GM23338 (cell line): ENCODE data around the gene NPIPA1. TPM values are rescaled to one million over a fixed set of nuclear protein-coding genes. Genes with fewer than 3 reads are reported as not detected.

Experiments used
- ATAC-seq: fragments of 200-7000 bp; cut with Tn5 transposase; 3 replicates; pipeline ENCODE4 v1.9.1; 2020
- DNase-seq: peaks from one replicate; pipeline ENCODE4 v3.0.0-alpha.2; 2015; ENCODE audit warnings: low spot score
- H2AFZ ChIP-seq: fragments of 200-600 bp; sonication (generic); 2 replicates; pipeline ENCODE4 v1.8.0; 2016; ENCODE audit warnings: antibody characterized with exemption, mild to moderate bottlenecking, moderate library complexity
- H3F3A ChIP-seq: fragments of 200-600 bp; sonication (generic); replicated peaks from 2 replicates; pipeline ENCODE4 v1.8.0; 2017; ENCODE audit warnings: antibody characterized with exemption, mixed run types, low read depth
- H3K27ac ChIP-seq: fragments of 200-600 bp; sonication (generic); 2 replicates; pipeline ENCODE4 v1.6.1; 2016; ENCODE audit warnings: low read depth
- H3K27me3 ChIP-seq: fragments of 200-600 bp; sonication (generic); 2 replicates; pipeline ENCODE4 v1.8.0; 2016; ENCODE audit warnings: mild to moderate bottlenecking, mixed run types, moderate library complexity; ENCODE audit not compliant: insufficient read depth
- H3K36me3 ChIP-seq: fragments of 200-600 bp; sonication (generic); 2 replicates; pipeline ENCODE4 v1.8.0; 2016; ENCODE audit warnings: mild to moderate bottlenecking; ENCODE audit not compliant: insufficient read depth
- H3K4me1 ChIP-seq: fragments of 200-600 bp; sonication (generic); 2 replicates; pipeline ENCODE4 v1.8.0; 2016; ENCODE audit warnings: mild to moderate bottlenecking, moderate library complexity; ENCODE audit not compliant: insufficient read depth
- H3K4me2 ChIP-seq: fragments of 200-600 bp; sonication (generic); 2 replicates; pipeline ENCODE4 v1.7.1; 2017; ENCODE audit warnings: mixed run types
- H3K4me3 ChIP-seq: fragments of 200-600 bp; sonication (generic); 2 replicates; pipeline ENCODE4 v1.6.1; 2016; ENCODE audit warnings: mixed run types
- H3K79me2 ChIP-seq: fragments of 200-600 bp; sonication (generic); replicated peaks from 2 replicates; pipeline ENCODE4 v1.8.0; 2017; ENCODE audit warnings: mild to moderate bottlenecking; ENCODE audit not compliant: insufficient read depth
- H3K9me2 ChIP-seq: fragments of 200-600 bp; sonication (generic); 2 replicates; pipeline ENCODE4 v1.8.0; 2017; ENCODE audit not compliant: insufficient read depth
- H4K20me1 ChIP-seq: fragments of 200-600 bp; sonication (generic); replicated peaks from 2 replicates; pipeline ENCODE4 v1.8.0; 2017; ENCODE audit warnings: mild to moderate bottlenecking; ENCODE audit not compliant: insufficient read depth
- H3K27ac Mint-ChIP-seq: 2 replicates; pipeline ENCODE4 v1.8.0; 2020; ENCODE audit warnings: inconsistent platforms, mild to moderate bottlenecking, moderate library complexity, mixed read lengths
- H3K27me3 Mint-ChIP-seq: 3 replicates; pipeline ENCODE4 v1.8.0; 2022; ENCODE audit warnings: low read depth, mild to moderate bottlenecking, moderate library complexity, mixed read lengths, inconsistent platforms; ENCODE audit not compliant: insufficient read depth, poor library complexity
- H3K36me3 Mint-ChIP-seq: 3 replicates; pipeline ENCODE4 v1.8.0; 2021; ENCODE audit warnings: low read depth, mild to moderate bottlenecking, inconsistent platforms, moderate library complexity, mixed read lengths
- H3K4me1 Mint-ChIP-seq: 3 replicates; pipeline ENCODE4 v1.8.0; 2020; ENCODE audit warnings: mild to moderate bottlenecking, inconsistent platforms, mixed read lengths
- H3K4me3 Mint-ChIP-seq: 3 replicates; pipeline ENCODE4 v1.8.0; 2021; ENCODE audit warnings: moderate library complexity, mild to moderate bottlenecking, inconsistent platforms, mixed read lengths
- H3K9me3 Mint-ChIP-seq: 3 replicates; pipeline ENCODE4 v1.8.0; 2020; ENCODE audit warnings: moderate library complexity, mild to moderate bottlenecking, inconsistent platforms, mixed read lengths
- CREB1 ChIP-seq: fragments of 250-450 bp; sonication (Bioruptor Pico); IDR thresholded peaks from 2 replicates; pipeline ENCODE4 v1.5.0; 2020; ENCODE audit warnings: low read depth, mild to moderate bottlenecking, moderate library complexity
- EZH2 ChIP-seq: fragments of 200-600 bp; sonication (generic); IDR thresholded peaks from one replicate; pipeline ENCODE4 v1.8.0; 2017; ENCODE audit warnings: antibody characterized with exemption, mild to moderate bottlenecking, low read depth; ENCODE audit not compliant: unreplicated experiment
- EZH2phosphoT487 ChIP-seq: fragments of 200-600 bp; sonication (generic); IDR thresholded peaks from one replicate; pipeline ENCODE4 v1.8.1; 2018; ENCODE audit warnings: antibody characterized with exemption; ENCODE audit not compliant: unreplicated experiment
- JUNB ChIP-seq: IDR thresholded peaks from one replicate; pipeline ENCODE4 v1.6.1; 2016; ENCODE audit warnings: antibody characterized with exemption; ENCODE audit not compliant: unreplicated experiment
- NANOG ChIP-seq: IDR thresholded peaks from 2 replicates; pipeline ENCODE4 v1.6.1; 2016; ENCODE audit warnings: antibody characterized with exemption, borderline replicate concordance
- POLR2AphosphoS5 ChIP-seq: IDR thresholded peaks from 2 replicates; pipeline ENCODE4 v1.6.1; 2016; ENCODE audit warnings: antibody characterized with exemption, low read depth
- STAT1 ChIP-seq: IDR thresholded peaks from one replicate; pipeline ENCODE4 v1.6.1; 2016; ENCODE audit warnings: antibody characterized with exemption; ENCODE audit not compliant: unreplicated experiment
- ZNF331 ChIP-seq: fragments of 250-450 bp; sonication (Bioruptor Pico); IDR thresholded peaks from 2 replicates; pipeline ENCODE4 v1.5.0; 2020; ENCODE audit warnings: low read depth, mild to moderate bottlenecking, moderate library complexity
- polyA plus RNA-seq: library from polyadenylated mRNA; unstranded; fragments of >200 nt; fragmentation: Nextera tagmentation; extraction: Ambion mirVana; gene quantifications from 2 replicates; pipeline ENCODE4 v1.2.1, GENCODE V29; 2016
- total RNA-seq: library from RNA; depleted of rRNA; stranded (reverse); fragments of >200 nt; shearing (Covaris generic); gene quantifications from 2 replicates; pipeline ENCODE4 v1.2.3, GENCODE V29; 2014
- TF ChIP-seq, protein P1 (sequence below): IDR thresholded peaks from one replicate; pipeline ENCODE4 v1.6.1; 2018; ENCODE audit warnings: antibody characterized with exemption; ENCODE audit not compliant: unreplicated experiment
- TF ChIP-seq, protein P2 (sequence below): IDR thresholded peaks from 2 replicates; pipeline ENCODE4 v1.6.1; 2016; ENCODE audit warnings: antibody characterized with exemption
- TF ChIP-seq, protein P3 (sequence below): fragments of 250-450 bp; sonication (Bioruptor Pico); IDR thresholded peaks from 2 replicates; pipeline ENCODE4 v1.5.0; 2020; ENCODE audit warnings: mild to moderate bottlenecking, moderate library complexity
- TF ChIP-seq, protein P4 (sequence below), 2 experiments: fragments of 200-600 bp in 1 of 2; sonication (generic) in 1 of 2; conservative IDR thresholded peaks; 2 replicates each; pipeline versions ENCODE4 v1.5.1 to v1.6.1; 2016 to 2017; ENCODE audit warnings: antibody characterized with exemption in 2 of 2, low read depth in 2 of 2, mild to moderate bottlenecking in 2 of 2, moderate library complexity in 1 of 2

Gene NPIPA1
- total and polyA plus RNA-seq, 2 experiments from 2014 or later: 54.4 to 77.4 TPM

DNA sequence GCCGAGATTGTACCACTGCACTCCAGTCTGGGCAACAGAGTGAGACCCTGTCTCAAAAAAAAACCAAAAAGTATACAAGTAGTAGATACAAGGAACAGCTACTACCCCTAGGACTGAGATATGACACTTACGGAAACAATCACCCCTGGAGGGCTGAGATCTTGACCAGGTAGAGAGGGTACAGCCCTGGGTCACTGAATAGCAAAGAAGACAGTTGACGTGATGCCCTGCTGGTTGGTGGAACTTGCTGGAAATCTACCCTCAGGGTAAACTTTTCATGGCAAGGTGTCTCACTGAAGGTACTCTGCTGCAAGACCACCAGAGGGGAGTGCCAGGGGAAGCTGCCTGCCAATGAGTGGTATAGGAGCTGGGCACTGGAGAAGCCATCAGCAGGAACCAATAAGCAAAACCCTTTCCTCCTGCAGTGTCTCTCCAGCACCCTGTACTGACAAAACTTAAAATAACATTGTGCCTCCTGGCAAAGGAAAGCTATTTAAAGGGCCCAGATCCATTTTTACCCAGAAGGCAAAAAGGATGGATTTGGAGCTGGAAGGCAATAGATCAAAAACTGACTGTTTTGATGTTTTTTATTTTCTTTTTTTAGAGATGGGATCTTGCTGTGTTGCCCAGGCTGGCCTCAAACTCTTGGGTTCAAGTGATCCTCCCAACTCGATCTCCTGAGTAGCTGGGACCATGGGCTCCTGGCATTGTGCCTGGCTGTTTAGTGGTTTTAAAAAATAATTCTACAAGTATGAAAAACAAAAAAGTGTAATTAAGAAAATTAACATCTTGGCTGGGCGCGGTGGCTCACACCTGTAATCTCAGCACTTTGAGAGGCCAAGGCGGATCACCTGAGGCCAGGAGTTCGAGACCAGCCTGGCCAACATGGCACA is 26.3 kb downstream of the NPIPA1 start (continued):
- TF ChIP-seq, protein P1, sequence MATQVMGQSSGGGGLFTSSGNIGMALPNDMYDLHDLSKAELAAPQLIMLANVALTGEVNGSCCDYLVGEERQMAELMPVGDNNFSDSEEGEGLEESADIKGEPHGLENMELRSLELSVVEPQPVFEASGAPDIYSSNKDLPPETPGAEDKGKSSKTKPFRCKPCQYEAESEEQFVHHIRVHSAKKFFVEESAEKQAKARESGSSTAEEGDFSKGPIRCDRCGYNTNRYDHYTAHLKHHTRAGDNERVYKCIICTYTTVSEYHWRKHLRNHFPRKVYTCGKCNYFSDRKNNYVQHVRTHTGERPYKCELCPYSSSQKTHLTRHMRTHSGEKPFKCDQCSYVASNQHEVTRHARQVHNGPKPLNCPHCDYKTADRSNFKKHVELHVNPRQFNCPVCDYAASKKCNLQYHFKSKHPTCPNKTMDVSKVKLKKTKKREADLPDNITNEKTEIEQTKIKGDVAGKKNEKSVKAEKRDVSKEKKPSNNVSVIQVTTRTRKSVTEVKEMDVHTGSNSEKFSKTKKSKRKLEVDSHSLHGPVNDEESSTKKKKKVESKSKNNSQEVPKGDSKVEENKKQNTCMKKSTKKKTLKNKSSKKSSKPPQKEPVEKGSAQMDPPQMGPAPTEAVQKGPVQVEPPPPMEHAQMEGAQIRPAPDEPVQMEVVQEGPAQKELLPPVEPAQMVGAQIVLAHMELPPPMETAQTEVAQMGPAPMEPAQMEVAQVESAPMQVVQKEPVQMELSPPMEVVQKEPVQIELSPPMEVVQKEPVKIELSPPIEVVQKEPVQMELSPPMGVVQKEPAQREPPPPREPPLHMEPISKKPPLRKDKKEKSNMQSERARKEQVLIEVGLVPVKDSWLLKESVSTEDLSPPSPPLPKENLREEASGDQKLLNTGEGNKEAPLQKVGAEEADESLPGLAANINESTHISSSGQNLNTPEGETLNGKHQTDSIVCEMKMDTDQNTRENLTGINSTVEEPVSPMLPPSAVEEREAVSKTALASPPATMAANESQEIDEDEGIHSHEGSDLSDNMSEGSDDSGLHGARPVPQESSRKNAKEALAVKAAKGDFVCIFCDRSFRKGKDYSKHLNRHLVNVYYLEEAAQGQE: no peak
- TF ChIP-seq EZH2 (no peak), JUNB (no peak), STAT1 (no peak), ZNF331 (no peak), EZH2phosphoT487 (no peak)

DNA sequence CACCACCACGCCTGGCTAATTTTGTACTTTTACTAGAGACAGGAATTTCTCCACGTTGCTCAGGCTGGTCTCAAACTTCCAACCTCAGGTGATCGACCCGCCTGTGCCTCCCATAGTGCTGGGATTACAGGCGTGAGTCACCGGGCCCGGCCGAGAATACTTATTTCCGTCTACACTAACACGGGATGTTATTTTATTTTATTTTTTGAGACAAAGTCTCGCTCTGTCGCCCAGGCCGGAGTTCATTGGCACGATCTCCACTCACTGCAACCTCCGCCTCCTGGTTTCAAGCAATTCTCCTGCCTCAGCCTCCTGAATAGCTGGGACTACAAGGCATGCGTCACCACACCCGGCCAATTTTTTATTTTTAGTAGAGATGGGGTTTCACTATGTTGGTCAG is 28.1 kb downstream of the NPIPA1 start:
- Mint-ChIP-seq H3K27me3 (peaks cover 4% of the 10 kb centered on the region), H3K9me3 (no peaks in the 10 kb centered on the region), H3K4me3 (no peak overlapping the region), H3K27ac (no peak overlapping the region), H3K36me3 (no peaks in the 10 kb centered on the region), H3K4me1 (no peaks in the 10 kb centered on the region)
- Histone ChIP-seq H3K9me2 (no peaks in the 10 kb centered on the region), H3K4me3 (no peak overlapping the region), H3F3A (0 out of 2 replicates have a peak, but pooled peaks cover 2% of the 10 kb centered on the region), H2AFZ (peak overlapping the region; percentile 57; the same call in 1 of the 2 replicates), H4K20me1 (0 out of 2 replicates have a peak, but pooled peaks cover 2% of the 10 kb centered on the region), H3K36me3 (no peaks in the 10 kb centered on the region), H3K4me1 (no peaks in the 10 kb centered on the region), H3K27me3 (no peaks in the 10 kb centered on the region), H3K79me2 (no peaks in the 10 kb centered on the region), H3K27ac (no peak overlapping the region), H3K4me2 (no peak overlapping the region)
- no peak for DNase-seq
- no peak for ATAC-seq
- TF ChIP-seq STAT1 (no peak), EZH2 (no peak), NANOG (no peak), EZH2phosphoT487 (no peak), POLR2AphosphoS5 (no peak), CREB1 (CRISPR knock-in tag) (no peak)
- TF ChIP-seq, protein P2, sequence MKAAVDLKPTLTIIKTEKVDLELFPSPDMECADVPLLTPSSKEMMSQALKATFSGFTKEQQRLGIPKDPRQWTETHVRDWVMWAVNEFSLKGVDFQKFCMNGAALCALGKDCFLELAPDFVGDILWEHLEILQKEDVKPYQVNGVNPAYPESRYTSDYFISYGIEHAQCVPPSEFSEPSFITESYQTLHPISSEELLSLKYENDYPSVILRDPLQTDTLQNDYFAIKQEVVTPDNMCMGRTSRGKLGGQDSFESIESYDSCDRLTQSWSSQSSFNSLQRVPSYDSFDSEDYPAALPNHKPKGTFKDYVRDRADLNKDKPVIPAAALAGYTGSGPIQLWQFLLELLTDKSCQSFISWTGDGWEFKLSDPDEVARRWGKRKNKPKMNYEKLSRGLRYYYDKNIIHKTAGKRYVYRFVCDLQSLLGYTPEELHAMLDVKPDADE: no peak
- TF ChIP-seq, protein P3, sequence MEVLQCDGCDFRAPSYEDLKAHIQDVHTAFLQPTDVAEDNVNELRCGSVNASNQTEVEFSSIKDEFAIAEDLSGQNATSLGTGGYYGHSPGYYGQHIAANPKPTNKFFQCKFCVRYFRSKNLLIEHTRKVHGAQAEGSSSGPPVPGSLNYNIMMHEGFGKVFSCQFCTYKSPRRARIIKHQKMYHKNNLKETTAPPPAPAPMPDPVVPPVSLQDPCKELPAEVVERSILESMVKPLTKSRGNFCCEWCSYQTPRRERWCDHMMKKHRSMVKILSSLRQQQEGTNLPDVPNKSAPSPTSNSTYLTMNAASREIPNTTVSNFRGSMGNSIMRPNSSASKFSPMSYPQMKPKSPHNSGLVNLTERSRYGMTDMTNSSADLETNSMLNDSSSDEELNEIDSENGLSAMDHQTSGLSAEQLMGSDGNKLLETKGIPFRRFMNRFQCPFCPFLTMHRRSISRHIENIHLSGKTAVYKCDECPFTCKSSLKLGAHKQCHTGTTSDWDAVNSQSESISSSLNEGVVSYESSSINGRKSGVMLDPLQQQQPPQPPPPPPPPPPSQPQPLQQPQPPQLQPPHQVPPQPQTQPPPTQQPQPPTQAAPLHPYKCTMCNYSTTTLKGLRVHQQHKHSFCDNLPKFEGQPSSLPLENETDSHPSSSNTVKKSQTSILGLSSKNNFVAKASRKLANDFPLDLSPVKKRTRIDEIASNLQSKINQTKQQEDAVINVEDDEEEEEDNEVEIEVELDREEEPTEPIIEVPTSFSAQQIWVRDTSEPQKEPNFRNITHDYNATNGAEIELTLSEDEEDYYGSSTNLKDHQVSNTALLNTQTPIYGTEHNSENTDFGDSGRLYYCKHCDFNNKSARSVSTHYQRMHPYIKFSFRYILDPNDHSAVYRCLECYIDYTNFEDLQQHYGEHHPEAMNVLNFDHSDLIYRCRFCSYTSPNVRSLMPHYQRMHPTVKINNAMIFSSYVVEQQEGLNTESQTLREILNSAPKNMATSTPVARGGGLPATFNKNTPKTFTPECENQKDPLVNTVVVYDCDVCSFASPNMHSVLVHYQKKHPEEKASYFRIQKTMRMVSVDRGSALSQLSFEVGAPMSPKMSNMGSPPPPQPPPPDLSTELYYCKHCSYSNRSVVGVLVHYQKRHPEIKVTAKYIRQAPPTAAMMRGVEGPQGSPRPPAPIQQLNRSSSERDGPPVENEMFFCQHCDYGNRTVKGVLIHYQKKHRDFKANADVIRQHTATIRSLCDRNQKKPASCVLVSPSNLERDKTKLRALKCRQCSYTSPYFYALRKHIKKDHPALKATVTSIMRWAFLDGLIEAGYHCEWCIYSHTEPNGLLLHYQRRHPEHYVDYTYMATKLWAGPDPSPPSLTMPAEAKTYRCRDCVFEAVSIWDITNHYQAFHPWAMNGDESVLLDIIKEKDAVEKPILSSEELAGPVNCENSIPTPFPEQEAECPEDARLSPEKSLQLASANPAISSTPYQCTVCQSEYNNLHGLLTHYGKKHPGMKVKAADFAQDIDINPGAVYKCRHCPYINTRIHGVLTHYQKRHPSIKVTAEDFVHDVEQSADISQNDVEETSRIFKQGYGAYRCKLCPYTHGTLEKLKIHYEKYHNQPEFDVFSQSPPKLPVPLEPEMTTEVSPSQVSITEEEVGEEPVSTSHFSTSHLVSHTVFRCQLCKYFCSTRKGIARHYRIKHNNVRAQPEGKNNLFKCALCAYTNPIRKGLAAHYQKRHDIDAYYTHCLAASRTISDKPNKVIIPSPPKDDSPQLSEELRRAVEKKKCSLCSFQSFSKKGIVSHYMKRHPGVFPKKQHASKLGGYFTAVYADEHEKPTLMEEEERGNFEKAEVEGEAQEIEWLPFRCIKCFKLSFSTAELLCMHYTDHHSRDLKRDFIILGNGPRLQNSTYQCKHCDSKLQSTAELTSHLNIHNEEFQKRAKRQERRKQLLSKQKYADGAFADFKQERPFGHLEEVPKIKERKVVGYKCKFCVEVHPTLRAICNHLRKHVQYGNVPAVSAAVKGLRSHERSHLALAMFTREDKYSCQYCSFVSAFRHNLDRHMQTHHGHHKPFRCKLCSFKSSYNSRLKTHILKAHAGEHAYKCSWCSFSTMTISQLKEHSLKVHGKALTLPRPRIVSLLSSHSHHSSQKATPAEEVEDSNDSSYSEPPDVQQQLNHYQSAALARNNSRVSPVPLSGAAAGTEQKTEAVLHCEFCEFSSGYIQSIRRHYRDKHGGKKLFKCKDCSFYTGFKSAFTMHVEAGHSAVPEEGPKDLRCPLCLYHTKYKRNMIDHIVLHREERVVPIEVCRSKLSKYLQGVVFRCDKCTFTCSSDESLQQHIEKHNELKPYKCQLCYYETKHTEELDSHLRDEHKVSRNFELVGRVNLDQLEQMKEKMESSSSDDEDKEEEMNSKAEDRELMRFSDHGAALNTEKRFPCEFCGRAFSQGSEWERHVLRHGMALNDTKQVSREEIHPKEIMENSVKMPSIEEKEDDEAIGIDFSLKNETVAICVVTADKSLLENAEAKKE (CRISPR knock-in tag): no peak
- TF ChIP-seq, protein P4, sequence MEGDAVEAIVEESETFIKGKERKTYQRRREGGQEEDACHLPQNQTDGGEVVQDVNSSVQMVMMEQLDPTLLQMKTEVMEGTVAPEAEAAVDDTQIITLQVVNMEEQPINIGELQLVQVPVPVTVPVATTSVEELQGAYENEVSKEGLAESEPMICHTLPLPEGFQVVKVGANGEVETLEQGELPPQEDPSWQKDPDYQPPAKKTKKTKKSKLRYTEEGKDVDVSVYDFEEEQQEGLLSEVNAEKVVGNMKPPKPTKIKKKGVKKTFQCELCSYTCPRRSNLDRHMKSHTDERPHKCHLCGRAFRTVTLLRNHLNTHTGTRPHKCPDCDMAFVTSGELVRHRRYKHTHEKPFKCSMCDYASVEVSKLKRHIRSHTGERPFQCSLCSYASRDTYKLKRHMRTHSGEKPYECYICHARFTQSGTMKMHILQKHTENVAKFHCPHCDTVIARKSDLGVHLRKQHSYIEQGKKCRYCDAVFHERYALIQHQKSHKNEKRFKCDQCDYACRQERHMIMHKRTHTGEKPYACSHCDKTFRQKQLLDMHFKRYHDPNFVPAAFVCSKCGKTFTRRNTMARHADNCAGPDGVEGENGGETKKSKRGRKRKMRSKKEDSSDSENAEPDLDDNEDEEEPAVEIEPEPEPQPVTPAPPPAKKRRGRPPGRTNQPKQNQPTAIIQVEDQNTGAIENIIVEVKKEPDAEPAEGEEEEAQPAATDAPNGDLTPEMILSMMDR (conservative IDR thresholded peaks at IDR 0.05; ENCODE audit: low read depth in 2 of 2): no peak
